ENCODE data around the gene TTN.

Gene TTN

GRCh38 chr2:178777577-178777976 lies 29.6 kb downstream of the TTN start:
- Histone ChIP-seq H3K36me3 (ENCODE audit: control insufficient read depth, insufficient read depth, low read length) (no peaks in the 10 kb centered on the region; the same call in 1 of the 2 replicates), H3K4me3 (replicated peaks; ENCODE audit: low read depth, low read length) (no peak overlapping the region), H3K27me3 (replicated peaks; ENCODE audit: control insufficient read depth, insufficient read depth, low read length) (no peaks in the 10 kb centered on the region)
- no peak for DNase-seq (ENCODE audit: extremely low read depth, insufficient read length)
- TF ChIP-seq, protein P1, sequence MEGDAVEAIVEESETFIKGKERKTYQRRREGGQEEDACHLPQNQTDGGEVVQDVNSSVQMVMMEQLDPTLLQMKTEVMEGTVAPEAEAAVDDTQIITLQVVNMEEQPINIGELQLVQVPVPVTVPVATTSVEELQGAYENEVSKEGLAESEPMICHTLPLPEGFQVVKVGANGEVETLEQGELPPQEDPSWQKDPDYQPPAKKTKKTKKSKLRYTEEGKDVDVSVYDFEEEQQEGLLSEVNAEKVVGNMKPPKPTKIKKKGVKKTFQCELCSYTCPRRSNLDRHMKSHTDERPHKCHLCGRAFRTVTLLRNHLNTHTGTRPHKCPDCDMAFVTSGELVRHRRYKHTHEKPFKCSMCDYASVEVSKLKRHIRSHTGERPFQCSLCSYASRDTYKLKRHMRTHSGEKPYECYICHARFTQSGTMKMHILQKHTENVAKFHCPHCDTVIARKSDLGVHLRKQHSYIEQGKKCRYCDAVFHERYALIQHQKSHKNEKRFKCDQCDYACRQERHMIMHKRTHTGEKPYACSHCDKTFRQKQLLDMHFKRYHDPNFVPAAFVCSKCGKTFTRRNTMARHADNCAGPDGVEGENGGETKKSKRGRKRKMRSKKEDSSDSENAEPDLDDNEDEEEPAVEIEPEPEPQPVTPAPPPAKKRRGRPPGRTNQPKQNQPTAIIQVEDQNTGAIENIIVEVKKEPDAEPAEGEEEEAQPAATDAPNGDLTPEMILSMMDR (IDR thresholded peaks at IDR 0.05; ENCODE audit: insufficient read depth, low read length, poor library complexity, severe bottlenecking), result no peak

- no peaks in the 10 kb centered on the region for H3K27me3 ChIP-seq (replicated peaks; ENCODE audit: control insufficient read depth, insufficient read depth, low read length)
- H3K4me3 ChIP-seq (replicated peaks; ENCODE audit: low read depth, low read length), result no peak overlapping the region
- no peaks in the 10 kb centered on the region; the same call in 1 of the 2 replicates for H3K36me3 ChIP-seq (ENCODE audit: control insufficient read depth, insufficient read depth, low read length)
- TF ChIP-seq, protein P1 (IDR thresholded peaks at IDR 0.05; ENCODE audit: insufficient read depth, low read length, poor library complexity, severe bottlenecking), result no peak
- DNase-seq (ENCODE audit: extremely low read depth, insufficient read length), result no peak
Measured at GRCh38 chr2:178776751-178777150, 30.5 kb downstream of the TTN start.

- Histone ChIP-seq H3K4me3 (replicated peaks; ENCODE audit: low read depth, low read length) (no peak overlapping the region), H3K27me3 (replicated peaks; ENCODE audit: control insufficient read depth, insufficient read depth, low read length) (no peaks in the 10 kb centered on the region), H3K36me3 (ENCODE audit: control insufficient read depth, insufficient read depth, low read length) (no peaks in the 10 kb centered on the region; the same call in 1 of the 2 replicates)
- DNase-seq (ENCODE audit: extremely low read depth, insufficient read length), result no peak
- TF ChIP-seq, protein P1 (IDR thresholded peaks at IDR 0.05; ENCODE audit: insufficient read depth, low read length, poor library complexity, severe bottlenecking), result no peak
Measured at GRCh38 chr2:178775975-178776374, 31.2 kb downstream of the TTN start.

GRCh38 chr2:178770518-178770917 lies 36.7 kb downstream of the TTN start:
- Histone ChIP-seq H3K4me3 (replicated peaks; ENCODE audit: low read depth, low read length) (no peak overlapping the region), H3K27me3 (replicated peaks; ENCODE audit: control insufficient read depth, insufficient read depth, low read length) (no peaks in the 10 kb centered on the region), H3K36me3 (ENCODE audit: control insufficient read depth, insufficient read depth, low read length) (no peaks in the 10 kb centered on the region; the same call in 1 of the 2 replicates)
- DNase-seq (ENCODE audit: extremely low read depth, insufficient read length), result no peak
- TF ChIP-seq, protein P1 (IDR thresholded peaks at IDR 0.05; ENCODE audit: insufficient read depth, low read length, poor library complexity, severe bottlenecking), result no peak

DNA sequence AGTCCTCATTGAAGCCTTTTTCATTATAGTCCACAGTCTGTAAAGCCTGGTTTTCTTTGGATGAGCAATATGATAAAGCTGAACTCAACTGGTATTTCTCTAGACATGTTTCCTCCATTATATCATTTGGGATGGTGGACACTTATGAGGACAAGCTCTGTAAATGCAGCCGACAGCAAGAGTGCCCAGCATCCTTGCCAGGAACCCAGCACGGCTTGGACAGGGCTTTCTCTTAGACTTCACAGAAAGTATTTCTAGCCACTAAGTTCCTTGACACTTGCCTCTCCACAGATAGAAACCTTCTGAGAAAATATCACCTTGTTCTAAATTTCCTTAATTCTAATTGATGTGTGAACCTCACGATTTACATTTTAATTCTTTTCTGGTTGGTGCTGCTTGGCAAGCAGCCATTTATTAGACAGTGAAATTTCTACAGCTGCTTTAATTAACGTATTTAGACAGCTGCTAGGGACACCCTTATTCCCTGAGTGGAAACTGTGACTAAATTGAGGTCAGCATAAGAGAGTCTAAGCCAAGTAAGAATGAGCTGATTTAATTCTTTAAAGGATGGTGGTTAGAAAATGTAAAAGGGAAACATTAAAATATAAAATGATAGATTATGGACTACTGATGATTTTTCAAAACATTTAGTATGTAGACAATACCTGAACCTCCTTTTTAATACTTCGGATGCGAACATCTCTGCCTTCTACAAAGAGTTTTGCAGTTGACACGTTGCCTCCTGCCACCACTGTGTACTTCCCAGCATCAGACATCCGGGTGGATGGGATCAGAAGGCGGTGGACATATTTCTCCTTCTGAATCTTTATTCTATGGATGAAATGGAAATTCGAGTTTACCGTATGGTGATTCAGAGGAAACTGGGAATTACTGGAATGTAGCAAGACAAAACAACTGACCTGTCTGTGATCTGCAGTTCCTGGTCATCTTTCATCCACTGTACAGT lies 39.8 kb downstream of the TTN start:
- TF ChIP-seq, protein P1 (IDR thresholded peaks at IDR 0.05; ENCODE audit: insufficient read depth, low read length, poor library complexity, severe bottlenecking), result no peak
- Histone ChIP-seq H3K4me3 (replicated peaks; ENCODE audit: low read depth, low read length) (no peak overlapping the region), H3K27me3 (replicated peaks; ENCODE audit: control insufficient read depth, insufficient read depth, low read length) (no peaks in the 10 kb centered on the region), H3K36me3 (ENCODE audit: control insufficient read depth, insufficient read depth, low read length) (no peaks in the 10 kb centered on the region)
- no peak for DNase-seq (ENCODE audit: extremely low read depth, insufficient read length)
